GM18520 (cell line): ENCODE data around the gene CDIP1.
A peak's percentile ranks its signal among the peaks of the same experiment; 100 is the strongest.
"Not testable (repeated sequence)": the region's sequence is repeated elsewhere in the genome, so short reads cannot be mapped to it uniquely, and the experiment has no call there.

Experiments
- ATAC-seq: cut with Tn5 transposase; IDR thresholded peaks from one replicate; pipeline ENCODE4 v1.9.1; 2021; ENCODE audit not compliant: unreplicated experiment

The CDIP1 gene

DNA sequence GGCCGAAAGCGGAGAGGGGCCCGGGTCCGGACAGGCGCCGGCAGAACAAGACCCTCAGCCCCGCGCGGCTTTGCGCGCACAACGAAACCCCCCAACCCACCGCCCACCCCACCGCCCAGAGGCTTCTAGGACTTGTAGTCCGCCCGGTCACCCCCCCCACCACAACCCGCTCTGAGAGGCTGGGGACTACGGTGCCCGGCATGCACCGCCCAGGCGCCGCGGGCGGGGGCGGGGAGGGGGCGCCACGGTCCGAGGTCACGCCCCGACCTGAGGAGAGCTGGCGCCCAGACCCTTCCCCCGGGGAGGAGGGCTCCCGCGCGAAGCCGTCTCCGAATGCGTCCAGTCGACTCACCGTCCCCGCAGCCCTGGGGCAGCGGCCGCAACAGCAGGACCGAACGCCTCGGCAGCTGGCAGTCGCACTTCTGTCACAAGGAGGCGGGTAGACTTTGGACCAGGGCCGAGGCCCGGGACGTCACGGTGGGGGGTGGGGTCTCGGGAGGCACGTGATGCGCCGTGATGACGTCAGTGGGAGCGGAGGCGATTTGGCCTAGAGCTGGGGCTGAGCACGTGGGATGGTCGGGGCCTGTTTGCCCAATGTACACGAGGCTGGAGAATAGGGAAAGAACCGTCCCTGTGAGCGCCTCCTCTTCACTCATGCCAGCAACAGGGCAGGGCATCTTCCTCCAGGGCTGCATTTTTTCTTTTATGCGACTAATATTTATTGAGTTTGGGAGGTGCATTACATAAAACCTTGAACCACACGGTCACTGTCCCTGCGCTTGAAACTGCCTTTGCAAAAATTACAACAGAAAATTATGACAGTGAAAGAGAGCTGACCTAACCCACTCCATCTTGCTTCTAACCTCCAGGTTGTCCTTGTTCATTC is at the start of gene CDIP1:
CDIP1 (minus strand) TSS at position 424 of the 886 bp plus-strand sequence. CDS start 24,643 bp downstream, outside the sequence.
- ATAC-seq = peak; percentile 70

DNA sequence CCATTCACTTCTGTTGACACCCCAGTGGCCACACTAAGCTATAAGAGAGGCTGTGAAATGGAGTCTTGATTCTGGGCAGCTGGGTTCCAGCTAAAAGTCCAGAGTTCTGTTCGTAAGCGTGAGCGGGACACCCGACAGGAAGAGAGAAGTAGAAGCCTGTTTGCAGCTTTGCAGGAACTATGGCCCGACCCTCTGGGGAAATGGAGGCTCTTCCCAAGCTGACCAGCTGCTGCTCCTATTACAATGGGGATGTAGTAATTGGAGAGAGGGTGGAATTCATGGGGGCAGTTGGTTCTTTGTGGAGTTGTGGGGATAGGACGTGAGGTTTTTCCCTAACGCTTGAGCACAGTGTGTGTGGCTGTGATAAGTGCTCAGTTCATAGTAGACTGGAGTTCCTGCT is 47.7 kb upstream of the CDIP1 start:
- ATAC-seq = no peak

DNA sequence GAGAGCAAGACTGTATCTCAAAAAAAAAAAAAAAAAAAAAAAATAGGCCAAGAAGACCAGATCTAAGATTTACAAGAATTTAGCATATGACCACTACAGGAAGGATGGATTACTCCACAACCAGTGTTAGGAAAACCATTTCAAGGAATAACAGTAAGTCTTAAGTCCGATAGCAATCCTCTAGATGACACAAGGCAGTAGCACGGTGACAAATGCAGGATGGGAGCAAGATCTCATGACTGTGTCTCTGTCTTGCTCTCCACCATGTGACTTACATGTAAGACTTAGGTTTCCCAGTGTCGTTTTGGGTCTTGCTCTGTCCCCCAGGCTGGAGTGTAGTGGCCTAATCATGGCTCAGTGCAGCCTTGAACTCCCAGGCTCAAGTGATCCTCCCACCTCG is 45.3 kb upstream of the CDIP1 start:
- ATAC-seq = no peak

DNA sequence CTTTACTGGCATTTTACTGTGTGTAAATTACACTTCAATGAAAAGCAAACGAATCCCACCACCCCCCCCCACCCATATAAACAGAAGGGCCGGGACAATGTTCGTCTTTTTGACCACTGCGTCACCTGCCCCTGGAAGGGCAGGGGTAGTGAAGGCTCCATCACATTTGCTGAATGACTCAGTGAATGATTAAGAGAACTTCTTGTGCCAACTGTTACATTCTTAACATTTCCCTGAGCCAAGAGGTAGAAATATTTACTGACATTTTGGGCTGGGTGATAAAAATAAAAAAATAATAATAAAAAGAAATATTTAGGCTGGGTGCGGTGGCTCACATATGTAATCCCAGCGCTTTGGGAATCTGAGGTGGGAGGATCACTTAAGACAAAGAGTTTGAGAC is 41.7 kb upstream of the CDIP1 start:
- no peak for ATAC-seq

DNA sequence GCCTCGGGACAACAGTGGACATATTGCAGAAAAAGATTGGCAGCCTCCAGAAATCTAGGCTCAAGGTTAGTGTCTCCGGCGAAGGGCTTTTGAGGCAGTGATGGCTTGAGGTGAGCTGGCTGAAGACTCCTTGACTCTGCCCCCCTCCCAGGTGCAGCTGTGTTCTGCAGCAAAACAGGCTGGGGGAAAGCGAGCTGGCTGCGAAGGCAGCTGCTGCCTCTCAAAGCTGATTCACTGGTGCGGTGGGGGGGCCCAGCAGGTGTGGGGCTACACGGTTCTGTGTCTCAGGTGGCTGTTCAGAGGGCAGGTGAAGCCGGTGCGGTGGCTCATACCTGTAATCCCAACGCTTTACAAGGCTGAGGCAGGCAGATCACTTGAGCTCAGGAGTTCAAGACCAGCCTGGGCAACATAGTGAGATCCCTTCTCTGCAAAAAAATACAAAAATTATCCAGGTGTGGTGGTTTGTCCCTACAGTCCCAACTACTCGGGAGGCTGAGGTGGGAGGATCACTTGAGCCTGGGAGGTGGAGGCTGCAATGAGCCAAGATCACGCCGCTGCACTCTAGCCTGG is 40.5 kb upstream of the CDIP1 start:
- ATAC-seq = no peak

DNA sequence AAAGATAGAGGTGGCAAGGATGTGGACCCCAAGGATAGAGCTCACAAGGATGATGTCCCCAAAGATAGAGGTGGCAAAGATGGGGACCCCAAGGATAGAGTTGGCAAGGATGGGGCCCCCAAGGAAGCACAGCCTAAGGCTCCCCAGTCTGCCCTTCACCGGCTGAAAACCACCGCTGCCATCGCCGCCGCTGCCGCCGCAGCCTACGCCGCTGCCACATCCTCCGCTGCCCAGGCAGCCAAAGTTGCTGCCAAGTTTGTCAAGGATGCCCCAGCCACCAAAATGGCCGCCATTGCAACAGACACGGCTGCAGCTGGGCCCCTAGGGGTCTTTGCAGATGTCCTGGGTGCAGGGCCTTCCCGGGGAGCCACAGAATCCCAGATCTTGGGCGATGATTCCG is 37.4 kb upstream of the CDIP1 start:
- ATAC-seq = no peak

DNA sequence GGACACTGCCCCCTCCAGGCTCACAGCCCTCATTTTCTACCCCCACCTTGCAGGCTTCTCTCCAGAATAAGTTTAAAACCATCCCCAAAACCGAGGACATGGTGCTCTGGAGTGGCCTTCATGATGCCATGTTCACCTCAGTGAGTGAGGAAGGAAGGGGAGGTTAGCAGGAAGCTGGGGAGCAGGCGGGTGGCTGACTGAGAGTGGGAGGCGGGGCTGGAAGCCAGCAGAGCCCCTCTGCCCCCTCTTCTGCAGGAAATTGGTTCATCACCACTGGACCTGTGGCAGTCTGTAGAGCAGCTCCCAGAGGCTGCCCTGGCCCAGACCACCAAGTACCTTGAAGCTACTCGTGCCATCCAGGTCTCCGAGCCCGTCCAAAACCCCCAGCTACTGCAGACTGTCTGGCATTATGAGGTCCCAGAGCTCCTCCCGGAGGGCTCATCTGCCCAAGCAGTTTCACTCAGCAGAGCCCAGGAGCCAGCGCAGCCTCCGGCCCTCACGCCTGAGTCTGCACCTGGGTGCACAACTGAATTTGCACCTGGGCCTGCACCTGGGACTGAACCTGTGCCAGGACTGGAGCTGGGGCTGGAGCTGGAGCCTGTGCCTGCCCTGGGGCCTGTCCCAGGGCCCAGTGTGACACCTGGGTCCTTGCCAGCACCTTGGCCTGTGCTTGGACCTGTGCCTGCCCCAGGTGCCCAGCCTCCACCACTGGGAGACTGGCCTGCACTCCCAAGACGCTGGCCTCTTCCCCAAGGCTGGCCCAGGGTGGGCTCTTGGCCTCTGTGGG is 36.5 kb upstream of the CDIP1 start:
- ATAC-seq = no peak

DNA sequence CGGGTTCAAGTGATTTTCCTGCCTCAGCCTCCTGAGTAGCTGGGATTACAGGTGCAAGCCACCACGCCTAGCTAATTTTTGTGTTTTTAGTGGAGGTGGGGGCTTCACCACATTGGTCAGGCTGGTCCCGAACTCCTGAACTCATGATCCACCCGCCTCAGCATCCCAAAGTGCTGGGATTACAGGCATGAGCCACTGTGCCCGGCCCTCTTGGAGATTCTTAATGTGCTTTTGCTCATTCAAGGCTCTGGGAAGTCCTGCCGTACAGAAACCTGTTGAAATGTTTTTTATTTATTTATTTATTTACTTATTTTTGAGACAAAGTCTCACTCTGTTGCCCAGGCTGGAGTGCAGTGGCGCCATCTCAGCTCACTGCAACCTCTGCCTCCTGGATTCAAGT is 35.4 kb upstream of the CDIP1 start:
- not testable (repeated sequence) for ATAC-seq

DNA sequence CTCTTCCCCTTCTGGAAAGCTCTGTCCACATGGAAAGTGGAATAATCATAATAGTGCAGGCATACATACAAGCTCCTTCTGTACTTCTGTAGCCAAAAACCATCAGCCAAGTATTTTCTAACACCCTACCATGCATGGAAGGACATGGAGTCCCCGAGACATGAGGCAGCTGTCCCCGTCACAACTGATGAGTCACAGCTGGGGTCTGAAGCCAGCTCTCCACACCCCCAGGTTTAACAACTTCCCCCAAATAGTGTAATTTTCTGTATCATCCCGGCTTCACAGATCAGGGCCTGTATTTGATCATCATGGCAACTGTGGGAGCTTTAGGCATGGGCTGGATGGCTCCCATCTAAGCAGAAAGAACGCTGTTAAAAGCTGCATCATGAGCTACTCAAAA is 34.1 kb upstream of the CDIP1 start:
- ATAC-seq = no peak

DNA sequence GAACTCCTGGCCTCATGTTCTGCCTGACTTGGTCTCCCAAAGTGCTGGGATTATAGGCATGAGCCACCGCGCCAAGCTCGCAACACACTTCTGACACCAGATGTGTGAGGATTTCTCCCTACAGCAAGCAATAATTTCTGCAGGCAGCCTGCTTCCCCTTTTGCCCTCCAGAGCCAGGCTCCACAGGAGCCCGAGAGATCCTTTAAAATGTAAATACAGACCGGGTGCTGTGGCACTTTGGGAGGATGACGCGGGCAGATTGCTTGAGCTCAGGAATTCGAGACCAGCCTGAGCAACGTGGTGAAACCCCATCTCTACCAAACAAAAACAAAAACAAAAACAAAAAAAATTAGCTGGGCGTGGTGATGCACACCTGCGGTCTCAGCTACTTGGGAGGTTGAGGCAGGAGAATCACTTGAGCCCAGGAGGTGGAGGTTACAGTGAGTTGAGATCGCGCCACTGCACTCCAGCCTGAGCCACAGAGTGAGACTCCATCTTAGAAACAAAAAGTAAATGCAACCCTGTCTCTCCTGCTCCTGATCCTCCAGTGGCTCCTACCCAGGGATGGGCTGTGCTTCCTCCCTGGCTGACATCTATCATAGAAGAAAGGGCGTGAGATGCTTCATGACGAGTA is 32.2 kb upstream of the CDIP1 start:
- ATAC-seq = no peak

DNA sequence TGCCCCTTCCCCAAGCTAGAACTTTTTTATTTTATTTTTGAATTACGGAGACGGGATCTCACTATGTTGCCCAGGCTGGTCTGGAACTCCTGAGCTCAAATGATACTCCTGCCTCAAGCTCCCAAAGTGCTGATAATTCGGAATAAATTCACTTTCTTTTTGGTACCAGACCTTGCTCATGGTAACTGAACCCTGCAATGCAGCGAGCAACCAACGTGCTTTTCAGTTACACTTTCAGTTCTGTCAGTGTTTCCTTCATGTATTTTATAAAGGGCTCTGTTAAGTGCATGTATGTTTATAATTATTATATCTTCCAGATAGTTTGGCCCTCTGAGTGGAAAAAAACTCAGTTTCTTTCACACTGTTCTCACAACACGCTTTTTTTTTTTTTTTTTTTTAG is 31.5 kb upstream of the CDIP1 start:
- no peak for ATAC-seq

DNA sequence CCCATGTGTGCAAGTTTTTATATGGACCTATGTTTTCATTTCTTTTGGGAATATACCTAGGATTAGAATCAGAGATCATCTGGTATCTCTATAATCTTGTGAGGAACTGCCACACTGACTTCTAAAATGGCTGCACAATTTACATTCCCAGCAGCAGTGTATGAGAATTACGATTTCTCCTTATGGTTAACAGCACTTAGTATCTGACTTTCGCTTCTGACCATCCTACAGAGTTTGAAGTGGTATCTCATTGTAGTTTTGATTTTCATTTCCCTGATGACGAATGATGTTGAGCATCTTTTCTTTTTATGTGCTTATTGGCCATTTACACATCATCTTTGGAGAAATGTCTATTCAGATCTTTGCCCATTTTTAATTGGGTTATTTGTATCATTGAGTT is 27.6 kb upstream of the CDIP1 start:
- no peak for ATAC-seq

DNA sequence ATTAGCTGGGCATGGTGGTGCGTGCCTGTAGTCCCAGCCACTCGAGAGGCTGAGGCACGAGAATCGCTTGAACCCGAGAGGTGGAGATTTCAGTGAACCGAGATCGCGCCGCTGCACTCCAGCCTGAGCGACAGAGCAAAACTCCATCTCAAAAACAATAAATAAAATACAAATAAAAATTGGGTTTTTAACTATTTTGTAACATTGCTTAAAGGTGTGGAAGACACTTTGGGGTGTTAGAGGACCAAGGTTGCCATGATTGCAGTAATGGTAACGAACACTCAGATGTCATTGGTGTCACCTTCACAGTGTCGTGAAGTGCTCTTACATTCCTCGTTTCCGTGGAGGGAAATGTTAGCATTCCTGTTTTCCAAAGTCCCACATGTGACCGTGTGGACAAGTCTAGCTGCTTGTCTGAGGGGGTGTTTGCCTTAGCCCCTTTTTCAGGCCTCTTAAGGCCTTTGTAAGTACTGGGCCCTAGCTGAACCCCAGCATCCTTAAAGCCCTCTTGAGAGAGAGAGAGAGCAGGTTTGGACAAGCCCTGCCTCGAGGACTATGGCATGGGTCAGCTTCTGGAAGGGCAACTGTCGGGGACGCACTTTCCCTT is 26.2 kb upstream of the CDIP1 start:
- ATAC-seq = no peak

DNA sequence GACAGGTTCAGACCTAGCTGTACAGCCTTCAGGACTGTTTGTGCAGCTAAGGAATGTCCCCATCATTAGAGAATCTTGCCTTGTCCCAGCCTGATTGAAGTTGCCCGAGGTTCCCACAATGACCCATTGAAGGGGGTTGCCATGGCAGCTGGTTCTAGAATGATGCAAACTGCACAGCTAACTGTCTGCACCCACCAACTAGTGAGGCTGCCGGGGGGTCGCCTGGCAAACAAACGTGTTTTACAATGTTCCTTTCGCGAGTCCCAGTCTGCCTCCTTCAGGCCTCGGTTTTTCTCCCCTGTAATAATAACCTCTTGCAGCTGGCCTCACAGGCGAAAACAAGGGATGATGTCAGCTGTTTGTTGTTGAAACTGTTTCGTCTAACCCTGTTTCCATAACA is 23.0 kb upstream of the CDIP1 start:
- no peak for ATAC-seq

DNA sequence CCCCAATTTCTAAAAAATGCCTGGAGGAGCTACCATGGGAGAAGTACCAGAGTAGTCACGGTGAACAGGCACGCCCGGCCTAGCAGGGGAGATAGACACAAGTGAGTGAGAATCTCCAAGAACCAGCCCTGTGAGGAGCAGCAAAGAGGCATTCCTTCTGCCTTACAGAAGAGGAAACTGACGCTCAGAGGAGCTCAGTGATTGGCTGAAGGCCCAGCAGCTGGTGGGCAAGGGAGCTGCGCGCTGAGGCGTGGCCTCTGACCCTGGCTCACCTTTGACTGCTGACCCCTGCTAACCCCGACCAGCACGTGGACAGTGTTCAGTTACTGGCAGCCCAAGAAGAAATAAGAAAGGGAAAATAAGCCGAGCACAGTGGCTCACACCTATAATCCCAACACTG is 19.4 kb upstream of the CDIP1 start:
- no peak for ATAC-seq

DNA sequence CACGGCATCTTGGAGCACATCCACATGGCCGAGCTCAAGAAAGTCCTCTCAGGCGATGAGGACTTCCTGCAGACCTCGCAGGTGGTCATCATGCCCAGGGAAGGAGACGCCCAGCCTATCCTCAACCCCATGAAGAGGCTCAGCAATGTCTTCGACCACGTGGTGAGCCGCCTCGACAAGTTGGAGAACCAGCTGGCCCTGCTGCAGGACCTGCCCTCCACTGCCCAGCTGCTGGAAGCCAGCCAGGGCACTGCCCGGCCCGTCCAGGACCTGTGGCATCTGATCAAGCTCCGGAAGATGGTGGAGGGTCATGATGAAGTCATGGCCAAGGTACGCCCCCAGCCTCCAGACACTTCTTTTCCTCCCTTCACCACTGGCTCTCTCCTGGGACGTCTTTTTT is 18.0 kb upstream of the CDIP1 start:
- ATAC-seq = no peak

DNA sequence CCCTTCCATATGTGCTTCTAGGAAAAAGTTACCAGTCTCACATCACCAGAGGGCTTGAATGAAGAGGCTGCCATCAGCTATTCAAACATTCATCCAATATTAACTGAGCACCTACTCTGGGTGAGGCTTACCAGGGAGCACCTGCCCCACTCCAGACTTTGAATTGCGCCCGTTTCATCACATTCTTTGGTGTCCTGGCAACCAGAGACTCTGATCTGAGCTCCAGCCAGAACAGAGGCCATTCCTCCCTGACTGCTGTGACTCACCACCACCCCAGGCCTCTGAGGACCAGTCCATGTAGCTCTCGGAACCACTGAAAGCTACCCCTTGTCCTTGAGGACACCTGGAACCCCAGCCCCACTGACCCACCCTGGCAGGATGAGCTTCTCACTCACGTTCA is 17.5 kb upstream of the CDIP1 start, which contains the start of gene C16orf96:
C16orf96 (plus strand) TSS at position 229 of the 400 bp plus-strand sequence; CDS start at position 379, 150 bp downstream.
- no peak for ATAC-seq

DNA sequence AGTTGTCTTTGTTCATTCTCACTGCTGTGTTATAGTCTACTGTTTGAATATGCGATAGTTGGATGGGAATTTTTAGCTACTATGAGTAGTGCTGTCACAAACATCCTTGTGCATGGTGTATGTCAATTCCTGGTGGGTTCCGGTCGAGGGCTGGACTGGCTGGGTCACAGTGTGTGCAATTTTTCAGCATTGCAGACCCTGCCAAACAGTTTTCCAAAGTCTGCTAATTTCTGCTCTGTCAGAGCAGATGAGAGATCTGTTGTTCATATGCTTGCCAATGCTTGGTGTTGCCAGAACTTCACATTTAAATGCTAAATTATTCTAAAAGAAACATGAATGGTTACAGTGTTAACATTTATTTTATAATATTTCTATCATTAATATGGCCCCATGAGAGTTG is 14.0 kb upstream of the CDIP1 start:
- no peak for ATAC-seq

DNA sequence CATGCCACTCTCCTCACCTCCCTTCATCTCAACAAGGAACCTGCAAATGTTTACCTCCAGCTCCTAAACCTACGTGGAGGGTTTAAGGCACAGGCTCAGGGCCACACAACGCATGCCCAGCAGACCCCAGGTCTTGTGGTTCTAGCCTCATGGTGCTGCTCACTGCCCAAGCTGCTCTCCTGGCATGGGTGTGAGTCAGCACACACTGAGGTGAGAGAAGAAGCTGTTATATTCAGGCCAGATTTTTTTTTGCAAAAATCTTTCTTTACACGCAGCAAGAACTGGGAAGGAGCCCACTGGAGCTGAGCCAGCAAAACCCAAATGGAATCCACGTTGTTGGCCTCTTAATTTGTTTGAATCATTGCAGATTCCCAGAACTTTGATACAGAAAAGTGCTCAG is 12.0 kb upstream of the CDIP1 start:
- no peak for ATAC-seq

DNA sequence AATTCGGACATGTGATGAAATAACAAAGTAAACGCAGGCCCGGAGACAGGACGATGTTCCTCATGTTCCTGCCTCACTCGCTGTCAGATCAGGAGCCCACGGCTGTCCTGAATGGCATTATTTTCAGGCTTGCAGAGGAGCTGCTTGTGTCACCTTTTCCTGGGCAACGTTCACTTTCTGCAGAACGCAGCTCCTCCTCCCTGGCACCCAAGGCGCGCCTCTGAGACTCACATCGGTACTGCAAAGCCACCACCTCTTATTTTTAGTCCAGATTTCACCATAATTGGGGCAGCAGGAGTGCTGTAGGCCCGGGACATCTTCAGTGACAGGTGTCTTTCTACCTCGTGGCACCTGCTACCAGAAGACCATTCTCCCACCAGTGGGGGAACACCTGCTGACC is 9.6 kb upstream of the CDIP1 start:
- no peak for ATAC-seq

DNA sequence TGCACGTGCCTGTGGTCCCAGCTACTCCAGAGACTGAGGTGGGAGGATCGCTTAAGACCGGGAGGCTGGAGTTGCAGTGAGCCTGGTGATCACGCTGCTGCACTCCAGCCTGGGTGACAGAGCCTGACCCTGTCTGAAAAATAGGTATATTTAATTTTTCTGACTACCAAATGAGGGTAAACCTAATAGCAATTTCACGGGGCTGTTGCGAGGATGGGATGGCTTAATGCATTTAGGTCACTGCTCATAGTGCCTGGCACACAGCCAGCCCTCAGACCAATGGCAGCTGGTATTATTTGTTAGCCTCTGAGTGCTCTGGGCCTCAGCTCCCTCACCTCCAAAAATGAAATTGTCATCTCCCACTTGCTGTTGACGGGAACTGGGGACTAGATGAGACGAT is 5.9 kb upstream of the CDIP1 start:
- ATAC-seq = no peak
